ENCODE results near the gene TTLL5. TPM values are rescaled to one million over a fixed set of nuclear protein-coding genes. Genes with fewer than 3 reads are reported as not detected.

Gene TTLL5
- total RNA-seq, 2 donors from 2014 or later, result 32.1 to 83.3 TPM

GRCh38 chr14:75720842-75721498 is 59.9 kb downstream of the TTLL5 start:
- DNase-seq (ENCODE audit: low spot score) (no peak), ATAC-seq (no peak)
- no peak overlapping the region for H3K4me3 Mint-ChIP-seq
- peaks cover 2 to 5% of the 10 kb centered on the region in 2 donors for H3K4me1 Mint-ChIP-seq (ENCODE audit: low read depth in 2 of 2)
- no peaks in the 10 kb centered on the region for H3K27me3 Mint-ChIP-seq
- H3K27ac Mint-ChIP-seq, result no peak overlapping the region
- peaks cover 16% of the 10 kb centered on the region for H3K36me3 Mint-ChIP-seq
- H3K9me3 Mint-ChIP-seq, result no peaks in the 10 kb centered on the region

- H3K27ac Mint-ChIP-seq, result no peak overlapping the region
- DNase-seq (ENCODE audit: low spot score) (no peak), ATAC-seq (no peak)
- H3K4me3 Mint-ChIP-seq, result no peak overlapping the region
- no peaks in the 10 kb centered on the region for H3K27me3 Mint-ChIP-seq
- H3K9me3 Mint-ChIP-seq, result no peaks in the 10 kb centered on the region
- peaks cover 2 to 5% of the 10 kb centered on the region in 2 donors for H3K4me1 Mint-ChIP-seq (ENCODE audit: low read depth in 2 of 2)
- H3K36me3 Mint-ChIP-seq, result peaks cover 32% of the 10 kb centered on the region
These were observed 62.7 kb downstream of the TTLL5 start for GRCh38 chr14:75723716-75724115.

- H3K27me3 Mint-ChIP-seq, result no peaks in the 10 kb centered on the region
- DNase-seq (ENCODE audit: low spot score), result no peak
- no peak overlapping the region for H3K4me3 Mint-ChIP-seq
- H3K9me3 Mint-ChIP-seq, result no peaks in the 10 kb centered on the region
- H3K27ac Mint-ChIP-seq, result no peak overlapping the region
- no peak for ATAC-seq
- H3K36me3 Mint-ChIP-seq, result peaks cover 32% of the 10 kb centered on the region
- peaks cover 2 to 5% of the 10 kb centered on the region in 2 donors for H3K4me1 Mint-ChIP-seq (ENCODE audit: low read depth in 2 of 2)
These were observed 63.6 kb downstream of the TTLL5 start for GRCh38 chr14:75724414-75725204.

GRCh38 chr14:75725481-75725880 is 64.4 kb downstream of the TTLL5 start:
- DNase-seq (ENCODE audit: low spot score) (no peak), ATAC-seq (no peak)
- Mint-ChIP-seq H3K9me3 (no peaks in the 10 kb centered on the region), H3K27ac (no peak overlapping the region), H3K4me1 (ENCODE audit: low read depth in 2 of 2) (peaks cover 2 to 5% of the 10 kb centered on the region in 2 donors), H3K27me3 (no peaks in the 10 kb centered on the region), H3K4me3 (no peak overlapping the region), H3K36me3 (peaks cover 32% of the 10 kb centered on the region)

GRCh38 chr14:75726321-75726720 is 65.3 kb downstream of the TTLL5 start:
- DNase-seq (ENCODE audit: low spot score) (no peak), ATAC-seq (no peak)
- Mint-ChIP-seq H3K9me3 (no peaks in the 10 kb centered on the region), H3K4me1 (ENCODE audit: low read depth in 2 of 2) (peaks cover 2 to 5% of the 10 kb centered on the region in 2 donors), H3K27me3 (no peaks in the 10 kb centered on the region), H3K27ac (no peak overlapping the region), H3K4me3 (no peak overlapping the region), H3K36me3 (peaks cover 32% of the 10 kb centered on the region)

- no peak overlapping the region for H3K4me3 Mint-ChIP-seq
- DNase-seq (ENCODE audit: low spot score), result no peak
- no peaks in the 10 kb centered on the region for H3K9me3 Mint-ChIP-seq
- no peak overlapping the region for H3K27ac Mint-ChIP-seq
- no peak for ATAC-seq
- H3K36me3 Mint-ChIP-seq, result peaks cover 32% of the 10 kb centered on the region
- peaks cover 2 to 5% of the 10 kb centered on the region in 2 donors for H3K4me1 Mint-ChIP-seq (ENCODE audit: low read depth in 2 of 2)
- no peaks in the 10 kb centered on the region for H3K27me3 Mint-ChIP-seq
These were observed 66.1 kb downstream of the TTLL5 start for GRCh38 chr14:75727124-75727523.

- Mint-ChIP-seq H3K27ac (no peak overlapping the region), H3K9me3 (no peaks in the 10 kb centered on the region), H3K4me3 (no peak overlapping the region), H3K36me3 (peaks cover 12% of the 10 kb centered on the region), H3K4me1 (ENCODE audit: low read depth in 2 of 2) (no peaks in the 10 kb centered on the region), H3K27me3 (no peaks in the 10 kb centered on the region)
- DNase-seq (ENCODE audit: low spot score) (no peak), ATAC-seq (no peak)
These were observed 71.8 kb downstream of the TTLL5 start for GRCh38 chr14:75732888-75733287.

- H3K36me3 Mint-ChIP-seq, result peaks cover 12% of the 10 kb centered on the region
These were observed 73.8 kb downstream of the TTLL5 start for GRCh38 chr14:75734854-75735253.

GRCh38 chr14:75736845-75737485 is 75.9 kb downstream of the TTLL5 start:
- Mint-ChIP-seq H3K9me3 (no peaks in the 10 kb centered on the region), H3K4me1 (ENCODE audit: low read depth in 2 of 2) (no peaks in the 10 kb centered on the region), H3K27ac (no peak overlapping the region), H3K4me3 (no peak overlapping the region), H3K36me3 (peaks cover 12% of the 10 kb centered on the region), H3K27me3 (no peaks in the 10 kb centered on the region)
- ATAC-seq (no peak), DNase-seq (ENCODE audit: low spot score) (no peak)

More at GRCh38 chr14:75734854-75735253, 73.8 kb downstream of the TTLL5 start:
- H3K4me3 Mint-ChIP-seq, result no peak overlapping the region
- ATAC-seq, result no peak
- no peaks in the 10 kb centered on the region for H3K4me1 Mint-ChIP-seq (ENCODE audit: low read depth in 2 of 2)
- H3K27me3 Mint-ChIP-seq, result no peaks in the 10 kb centered on the region
- no peak for DNase-seq (ENCODE audit: low spot score)
- H3K9me3 Mint-ChIP-seq, result no peaks in the 10 kb centered on the region
- H3K27ac Mint-ChIP-seq, result no peak overlapping the region

- no peak for ATAC-seq
- Mint-ChIP-seq H3K36me3 (peaks cover 12% of the 10 kb centered on the region), H3K4me3 (no peak overlapping the region), H3K27ac (no peak overlapping the region), H3K9me3 (no peaks in the 10 kb centered on the region), H3K27me3 (no peaks in the 10 kb centered on the region), H3K4me1 (ENCODE audit: low read depth in 2 of 2) (no peaks in the 10 kb centered on the region)
- no peak for DNase-seq (ENCODE audit: low spot score)
These were observed 77.1 kb downstream of the TTLL5 start for GRCh38 chr14:75738192-75738591.

- H3K4me3 Mint-ChIP-seq, result no peak overlapping the region
- ATAC-seq, result no peak
- no peak for DNase-seq (ENCODE audit: low spot score)
- peaks cover 3% of the 10 kb centered on the region for H3K9me3 Mint-ChIP-seq
- no peaks in the 10 kb centered on the region for H3K27me3 Mint-ChIP-seq
- H3K4me1 Mint-ChIP-seq (ENCODE audit: low read depth in 2 of 2), result no peaks in the 10 kb centered on the region
- peaks cover 39% of the 10 kb centered on the region for H3K36me3 Mint-ChIP-seq
- no peak overlapping the region for H3K27ac Mint-ChIP-seq
These were observed 81.8 kb downstream of the TTLL5 start for GRCh38 chr14:75742867-75743266.

- ATAC-seq (no peak), DNase-seq (ENCODE audit: low spot score) (no peak)
- Mint-ChIP-seq H3K9me3 (peaks cover 3% of the 10 kb centered on the region), H3K4me3 (no peak overlapping the region), H3K36me3 (peaks cover 44% of the 10 kb centered on the region), H3K4me1 (ENCODE audit: low read depth in 2 of 2) (no peaks in the 10 kb centered on the region), H3K27ac (no peak overlapping the region), H3K27me3 (no peaks in the 10 kb centered on the region)
These were observed 86.9 kb downstream of the TTLL5 start for GRCh38 chr14:75747899-75748298.

GRCh38 chr14:75748336-75748735 is 87.3 kb downstream of the TTLL5 start:
- Mint-ChIP-seq H3K36me3 (peaks cover 44% of the 10 kb centered on the region), H3K27ac (no peak overlapping the region), H3K27me3 (no peaks in the 10 kb centered on the region), H3K4me3 (no peak overlapping the region), H3K4me1 (ENCODE audit: low read depth in 2 of 2) (no peaks in the 10 kb centered on the region), H3K9me3 (peaks cover 3% of the 10 kb centered on the region)
- DNase-seq (ENCODE audit: low spot score), result no peak
- ATAC-seq, result no peak

GRCh38 chr14:75751296-75751695 is 90.2 kb downstream of the TTLL5 start:
- no peak overlapping the region for H3K27ac Mint-ChIP-seq
- no peaks in the 10 kb centered on the region for H3K4me1 Mint-ChIP-seq (ENCODE audit: low read depth in 2 of 2)
- H3K27me3 Mint-ChIP-seq, result no peaks in the 10 kb centered on the region
- H3K4me3 Mint-ChIP-seq, result no peak overlapping the region
- ATAC-seq (no peak), DNase-seq (ENCODE audit: low spot score) (no peak)
- peaks cover 25% of the 10 kb centered on the region for H3K36me3 Mint-ChIP-seq
- peaks cover 3% of the 10 kb centered on the region for H3K9me3 Mint-ChIP-seq

Measured in natural killer cell treated with Interleukin-12 subunit alpha and Interleukin-12 subunit beta and Interleukin-15 and Interleukin-18, amount 100 ng/mL, for 72 hours (primary cell).